Colonic mucosa (tissue), 4 donors: ENCODE data around the gene CD63. TPM values are rescaled to one million over a fixed set of nuclear protein-coding genes. Genes with fewer than 3 reads are reported as not detected.

Experiments
- DNase-seq: peaks from one replicate; pipeline ENCODE4 v3.0.0-alpha.2; 2020
- H3K27ac ChIP-seq: fragments of 200-600 bp; one replicate; pipeline ENCODE4 v1.8.0; 2021
- H3K27me3 ChIP-seq: fragments of 200-600 bp; one replicate; pipeline ENCODE4 v1.8.0; 2021
- H3K36me3 ChIP-seq: fragments of 200-600 bp; one replicate; pipeline ENCODE4 v1.8.0; 2021
- H3K4me1 ChIP-seq: fragments of 200-600 bp; one replicate; pipeline ENCODE4 v1.8.0; 2021; ENCODE audit warnings: mild to moderate bottlenecking
- H3K4me3 ChIP-seq: fragments of 200-600 bp; one replicate; pipeline ENCODE4 v1.8.0; 2021
- H3K9ac ChIP-seq, 2 donors: one replicate each; pipeline ENCODE4 v1.7.0; 2013; ENCODE audit warnings: control low read depth in 2 of 2, low read depth in 2 of 2, low read length in 2 of 2
- H3K9me3 ChIP-seq: fragments of 200-600 bp; one replicate; pipeline ENCODE4 v1.8.0; 2021
- intact Hi-C: fragments of 100-400 bp; cut with DNase I; formaldehyde crosslinking; loops from one replicate; pipeline ENCODE4 v1.14.1; 2022
- total RNA-seq, 2 donors: library from RNA; stranded (reverse); fragmentation: NEBNext Ultra II Directional in 1 of 2; extraction: Animal tissue kit (Norgen Biotek cat#: 25700) in 1 of 2; gene quantifications; one replicate each; pipeline ENCODE4 v1.2.1, GENCODE V29; 2021
- TF ChIP-seq, protein P1 (sequence below): fragments of 200-600 bp; IDR thresholded peaks from one replicate; pipeline ENCODE4 v1.8.0; 2022; ENCODE audit warnings: antibody characterized with exemption, mild to moderate bottlenecking
- donor health status: healthy.
- donor health status: DM: no; HTN: no; CAD: no.
- donor health status: DM: no; HTN: no; CAD: no.

Gene CD63
- total RNA-seq, 2 donors from 2014 or later = 707 to 1,094 TPM

DNA sequence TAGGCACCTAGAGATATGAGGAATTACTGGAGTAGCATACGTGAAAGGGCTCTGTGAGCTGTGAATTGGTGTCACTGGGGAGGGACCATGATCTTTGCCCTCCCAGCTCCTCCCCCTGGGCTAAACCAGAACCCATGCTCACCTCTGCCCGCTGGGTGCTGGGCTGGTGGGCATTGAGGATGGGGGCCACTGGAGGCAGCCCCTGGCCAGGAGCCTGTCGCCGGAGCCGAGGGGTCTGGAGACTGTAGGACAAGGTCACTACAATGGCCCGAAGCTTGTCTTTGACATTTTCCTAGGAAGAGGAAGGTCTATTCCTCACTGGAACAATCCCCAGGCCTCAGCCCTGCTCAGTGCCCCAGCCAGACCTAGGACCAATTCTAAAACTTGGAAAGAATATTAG is 32.7 kb downstream of the CD63 start:
- TF ChIP-seq, protein P1, sequence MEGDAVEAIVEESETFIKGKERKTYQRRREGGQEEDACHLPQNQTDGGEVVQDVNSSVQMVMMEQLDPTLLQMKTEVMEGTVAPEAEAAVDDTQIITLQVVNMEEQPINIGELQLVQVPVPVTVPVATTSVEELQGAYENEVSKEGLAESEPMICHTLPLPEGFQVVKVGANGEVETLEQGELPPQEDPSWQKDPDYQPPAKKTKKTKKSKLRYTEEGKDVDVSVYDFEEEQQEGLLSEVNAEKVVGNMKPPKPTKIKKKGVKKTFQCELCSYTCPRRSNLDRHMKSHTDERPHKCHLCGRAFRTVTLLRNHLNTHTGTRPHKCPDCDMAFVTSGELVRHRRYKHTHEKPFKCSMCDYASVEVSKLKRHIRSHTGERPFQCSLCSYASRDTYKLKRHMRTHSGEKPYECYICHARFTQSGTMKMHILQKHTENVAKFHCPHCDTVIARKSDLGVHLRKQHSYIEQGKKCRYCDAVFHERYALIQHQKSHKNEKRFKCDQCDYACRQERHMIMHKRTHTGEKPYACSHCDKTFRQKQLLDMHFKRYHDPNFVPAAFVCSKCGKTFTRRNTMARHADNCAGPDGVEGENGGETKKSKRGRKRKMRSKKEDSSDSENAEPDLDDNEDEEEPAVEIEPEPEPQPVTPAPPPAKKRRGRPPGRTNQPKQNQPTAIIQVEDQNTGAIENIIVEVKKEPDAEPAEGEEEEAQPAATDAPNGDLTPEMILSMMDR = no peak
- DNase-seq = no peak
- Histone ChIP-seq H3K9me3 (no peaks in the 10 kb centered on the region), H3K27me3 (no peaks in the 10 kb centered on the region), H3K27ac (no peak overlapping the region), H3K9ac (no peak overlapping the region), H3K4me1 (no peaks in the 10 kb centered on the region), H3K36me3 (no peaks in the 10 kb centered on the region), H3K4me3 (no peak overlapping the region)
- intact Hi-C loops = no loop called here

DNA sequence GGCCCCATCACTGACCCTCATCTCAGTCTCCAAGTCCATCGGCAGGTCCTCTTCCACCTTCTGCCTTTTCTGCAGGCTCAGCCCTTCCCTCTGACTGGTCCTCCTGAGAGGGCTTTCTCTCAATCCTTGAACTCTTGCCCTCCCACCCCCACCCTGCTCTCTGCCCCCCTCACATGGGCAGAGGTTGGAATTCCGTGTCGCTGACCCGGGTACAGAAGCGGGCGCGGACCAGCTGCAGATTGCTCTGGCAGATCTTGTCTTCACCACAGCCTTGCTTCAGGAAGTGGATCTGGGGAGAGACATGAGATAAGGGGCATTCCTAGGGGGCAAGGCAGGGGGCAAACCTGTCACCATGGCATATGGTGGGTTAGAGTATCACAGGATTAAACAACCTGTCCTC is 33.5 kb downstream of the CD63 start:
- TF ChIP-seq, protein P1 = no peak
- no peak overlapping the region for H3K9ac ChIP-seq
- no peaks in the 10 kb centered on the region for H3K4me1 ChIP-seq
- no peaks in the 10 kb centered on the region for H3K36me3 ChIP-seq
- H3K27me3 ChIP-seq = no peaks in the 10 kb centered on the region
- intact Hi-C loops = no loop called here
- H3K9me3 ChIP-seq = no peaks in the 10 kb centered on the region
- DNase-seq = no peak
- H3K27ac ChIP-seq = no peak overlapping the region
- no peak overlapping the region for H3K4me3 ChIP-seq

DNA sequence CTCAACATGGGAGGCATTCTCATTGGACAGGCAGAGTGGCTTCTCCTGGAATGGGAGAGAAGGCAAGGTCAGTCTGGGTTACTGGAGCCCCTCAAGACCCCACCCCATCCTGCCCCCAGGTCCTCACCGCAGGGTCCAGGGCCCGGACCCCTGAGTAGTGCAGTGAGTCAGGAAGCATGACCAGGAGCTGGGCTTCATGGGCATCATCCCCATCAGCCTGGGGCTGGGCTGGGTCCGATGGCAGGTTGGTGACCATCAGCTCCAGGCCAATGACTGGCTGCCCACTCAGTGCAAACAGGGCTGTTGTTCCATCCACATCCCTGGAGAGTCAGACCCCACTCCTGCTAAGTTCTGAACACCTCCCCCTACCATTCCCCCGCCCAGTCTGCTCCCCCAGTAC is 34.2 kb downstream of the CD63 start:
- intact Hi-C loops = no loop called here
- TF ChIP-seq, protein P1 = no peak
- no peak for DNase-seq
- H3K36me3 ChIP-seq = no peaks in the 10 kb centered on the region
- no peak overlapping the region for H3K9ac ChIP-seq
- no peaks in the 10 kb centered on the region for H3K4me1 ChIP-seq
- H3K27me3 ChIP-seq = no peaks in the 10 kb centered on the region
- no peaks in the 10 kb centered on the region for H3K9me3 ChIP-seq
- H3K27ac ChIP-seq = no peak overlapping the region
- no peak overlapping the region for H3K4me3 ChIP-seq

DNA sequence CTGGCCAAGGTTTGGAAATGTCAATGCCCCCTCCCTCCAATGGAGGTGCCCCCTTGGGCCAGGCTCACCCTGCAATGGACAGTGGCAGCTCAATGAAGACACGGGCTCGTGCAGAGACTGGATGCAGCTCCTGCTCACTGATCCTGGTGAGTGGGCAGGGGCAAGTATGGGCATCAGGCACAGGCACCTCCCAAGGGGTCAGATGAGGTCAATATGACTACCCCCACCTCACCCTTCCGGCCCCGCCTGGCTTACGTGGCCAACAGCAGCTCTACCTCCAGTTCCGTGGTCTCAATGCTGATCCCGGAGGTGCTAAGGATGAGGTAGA is 34.7 kb downstream of the CD63 start:
- Histone ChIP-seq H3K4me3 (no peak overlapping the region), H3K27ac (no peak overlapping the region), H3K36me3 (no peaks in the 10 kb centered on the region), H3K9ac (no peak overlapping the region), H3K4me1 (no peaks in the 10 kb centered on the region), H3K9me3 (no peaks in the 10 kb centered on the region), H3K27me3 (no peaks in the 10 kb centered on the region)
- intact Hi-C loops = no loop called here
- TF ChIP-seq, protein P1 = no peak
- DNase-seq = no peak

DNA sequence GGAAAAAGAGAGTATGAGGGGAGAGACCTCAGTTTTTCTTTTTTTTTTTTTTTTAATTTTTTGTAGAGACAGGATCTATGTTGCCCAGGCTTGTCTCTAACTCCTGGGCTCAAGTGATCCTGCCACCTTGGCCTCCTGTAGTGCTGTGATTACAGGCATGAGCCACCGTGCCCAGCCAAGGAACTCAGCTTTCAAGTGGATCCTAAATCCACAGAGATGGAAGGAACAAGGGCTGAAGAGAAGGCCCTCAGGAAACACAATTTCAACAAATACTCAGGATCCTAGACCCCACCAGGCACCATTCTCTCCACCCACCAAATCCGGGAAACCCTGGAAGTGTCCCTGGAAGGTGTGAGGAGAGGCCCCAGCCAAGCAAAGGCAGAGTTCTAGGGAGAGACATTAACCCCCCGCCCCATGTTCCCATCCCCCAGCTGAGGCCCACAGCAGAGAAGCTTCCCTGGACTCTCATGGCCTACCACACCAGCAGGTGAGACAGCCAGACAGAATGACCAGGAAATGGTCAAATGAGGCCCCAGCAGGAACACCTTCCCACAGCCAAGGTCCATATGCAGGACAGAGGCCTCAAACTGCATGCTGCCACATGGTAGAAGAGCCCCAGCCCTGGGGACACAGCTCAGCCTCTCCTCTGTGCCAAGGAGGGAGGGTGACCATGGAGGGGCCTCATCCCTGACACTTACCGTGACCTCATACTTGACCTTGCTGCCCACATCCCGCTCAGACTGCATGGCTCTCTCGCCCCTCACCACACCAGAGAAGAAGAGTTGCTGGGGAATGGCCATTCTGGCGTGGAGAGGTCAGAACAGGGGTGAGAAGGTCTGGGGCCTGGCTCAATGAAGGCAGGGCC is 35.3 kb downstream of the CD63 start:
- Histone ChIP-seq H3K9me3 (no peaks in the 10 kb centered on the region), H3K4me1 (no peaks in the 10 kb centered on the region), H3K27me3 (no peaks in the 10 kb centered on the region), H3K4me3 (no peak overlapping the region), H3K36me3 (no peaks in the 10 kb centered on the region), H3K9ac (no peak overlapping the region), H3K27ac (no peak overlapping the region)
- no peak for DNase-seq
- TF ChIP-seq, protein P1 = no peak
- intact Hi-C loops = no loop called here
